Mesenchymal stem cell (in vitro differentiated cells and primary cell): ENCODE measurements around the gene TMEM165.

Experiments used
- DNase-seq: peaks from one replicate; pipeline ENCODE4 v3.0.0-alpha.2; 2013
- H2AFZ ChIP-seq: one replicate; pipeline ENCODE4 v1.6.1; 2013; ENCODE audit warnings: low read depth, mild to moderate bottlenecking, control low read depth, inconsistent platforms, low read length, moderate library complexity
- H2AK5ac ChIP-seq: 2 replicates; pipeline ENCODE4 v1.6.1; 2013; ENCODE audit warnings: low read length, moderate library complexity, mild to moderate bottlenecking, inconsistent platforms; ENCODE audit not compliant: severe bottlenecking
- H2BK120ac ChIP-seq: one replicate; pipeline ENCODE4 v1.6.1; 2013; ENCODE audit warnings: low read depth, mild to moderate bottlenecking, inconsistent platforms, low read length, moderate library complexity
- H2BK12ac ChIP-seq, 2 experiments: one replicate each; pipeline ENCODE4 v1.6.1; 2013; ENCODE audit warnings: inconsistent platforms in 2 of 2, low read length in 2 of 2, mild to moderate bottlenecking in 2 of 2, moderate library complexity in 2 of 2, control low read depth in 1 of 2
- H2BK15ac ChIP-seq: one replicate; pipeline ENCODE4 v1.6.1; 2013; ENCODE audit warnings: mild to moderate bottlenecking, low read depth, inconsistent platforms; ENCODE audit not compliant: poor library complexity, severe bottlenecking
- H2BK5ac ChIP-seq: 2 replicates; pipeline ENCODE4 v1.6.1; 2013; ENCODE audit warnings: low read depth, mild to moderate bottlenecking, low read length, control low read depth, inconsistent platforms; ENCODE audit not compliant: poor library complexity, severe bottlenecking
- H3K14ac ChIP-seq, 2 experiments: one replicate each; pipeline ENCODE4 v1.6.1; 2013; ENCODE audit warnings: inconsistent platforms in 2 of 2, low read length in 2 of 2, control low read depth in 1 of 2, mild to moderate bottlenecking in 1 of 2, moderate library complexity in 1 of 2
- H3K18ac ChIP-seq, 2 experiments: one replicate each; pipeline ENCODE4 v1.6.1; 2013; ENCODE audit warnings: inconsistent platforms in 2 of 2, low read length in 2 of 2, control low read depth in 1 of 2, low read depth in 1 of 2, mild to moderate bottlenecking in 1 of 2
- H3K23ac ChIP-seq, 2 experiments: one replicate each; pipeline ENCODE4 v1.6.1; 2013; ENCODE audit warnings: inconsistent platforms in 2 of 2, low read length in 2 of 2, mild to moderate bottlenecking in 2 of 2, moderate library complexity in 2 of 2, control low read depth in 1 of 2
- H3K27ac ChIP-seq: 2 replicates; pipeline ENCODE4 v1.5.1; 2013; ENCODE audit warnings: mild to moderate bottlenecking, moderate library complexity, low read length, control low read depth, inconsistent platforms; ENCODE audit not compliant: poor library complexity, severe bottlenecking
- H3K27me3 ChIP-seq, 2 experiments: 2 replicates each; pipeline versions ENCODE4 v1.6.1 to v1.7.0; 2013; ENCODE audit warnings: low read length in 2 of 2, mild to moderate bottlenecking in 2 of 2, moderate library complexity in 2 of 2, control low read depth in 1 of 2, inconsistent platforms in 1 of 2; ENCODE audit not compliant: control insufficient read depth in 1 of 2, insufficient read depth in 1 of 2
- H3K36me3 ChIP-seq, 2 experiments: 2 replicates each; pipeline versions ENCODE4 v1.6.1 to v1.7.0; 2013; ENCODE audit warnings: low read length in 2 of 2, control low read depth in 1 of 2, inconsistent platforms in 1 of 2, low read depth in 1 of 2, mild to moderate bottlenecking in 1 of 2; ENCODE audit not compliant: insufficient read depth in 2 of 2, control insufficient read depth in 1 of 2
- H3K4ac ChIP-seq, 2 experiments: one replicate each; pipeline ENCODE4 v1.6.1; 2013; ENCODE audit warnings: inconsistent platforms in 2 of 2, low read length in 2 of 2, mild to moderate bottlenecking in 2 of 2, moderate library complexity in 2 of 2, control low read depth in 1 of 2, low read depth in 1 of 2
- H3K4me1 ChIP-seq: 2 replicates; pipeline ENCODE4 v1.6.1; 2013; ENCODE audit warnings: low read depth, low read length, control low read depth; ENCODE audit not compliant: control insufficient read depth, insufficient read depth
- H3K4me2 ChIP-seq: 2 replicates; pipeline ENCODE4 v1.6.1; 2013; ENCODE audit warnings: low read length, mild to moderate bottlenecking, inconsistent platforms; ENCODE audit not compliant: poor library complexity, severe bottlenecking
- H3K4me3 ChIP-seq, 2 experiments: 2 replicates each; pipeline versions ENCODE4 v1.5.1 to v1.7.0; 2013; ENCODE audit warnings: low read length in 2 of 2, mild to moderate bottlenecking in 2 of 2, control low read depth in 1 of 2, low read depth in 1 of 2; ENCODE audit not compliant: insufficient read depth in 1 of 2
- H3K79me1 ChIP-seq: replicated peaks from 2 replicates; pipeline ENCODE4 v1.6.1; 2013; ENCODE audit warnings: mild to moderate bottlenecking, control low read depth, low read length, inconsistent platforms; ENCODE audit not compliant: poor library complexity, severe bottlenecking
- H3K9ac ChIP-seq: 2 replicates; pipeline ENCODE4 v1.7.0; 2013; ENCODE audit warnings: mild to moderate bottlenecking, low read length, moderate library complexity
- H3K9me3 ChIP-seq: 2 replicates; pipeline ENCODE4 v1.7.0; 2013; ENCODE audit warnings: mild to moderate bottlenecking, low read length; ENCODE audit not compliant: control insufficient read depth
- H4K8ac ChIP-seq: one replicate; pipeline ENCODE4 v1.6.1; 2013; ENCODE audit warnings: inconsistent platforms, mild to moderate bottlenecking, low read length, moderate library complexity
- H4K91ac ChIP-seq: one replicate; pipeline ENCODE4 v1.6.1; 2013; ENCODE audit warnings: mild to moderate bottlenecking, low read length, inconsistent platforms
- WGBS: methylation state at CpG from one replicate; pipeline ENCODE4 v1.1.7; 2013; ENCODE audit warnings: mixed read lengths; 5-methylcytosine and 5-hydroxymethylcytosine counted together

The TMEM165 gene

DNA sequence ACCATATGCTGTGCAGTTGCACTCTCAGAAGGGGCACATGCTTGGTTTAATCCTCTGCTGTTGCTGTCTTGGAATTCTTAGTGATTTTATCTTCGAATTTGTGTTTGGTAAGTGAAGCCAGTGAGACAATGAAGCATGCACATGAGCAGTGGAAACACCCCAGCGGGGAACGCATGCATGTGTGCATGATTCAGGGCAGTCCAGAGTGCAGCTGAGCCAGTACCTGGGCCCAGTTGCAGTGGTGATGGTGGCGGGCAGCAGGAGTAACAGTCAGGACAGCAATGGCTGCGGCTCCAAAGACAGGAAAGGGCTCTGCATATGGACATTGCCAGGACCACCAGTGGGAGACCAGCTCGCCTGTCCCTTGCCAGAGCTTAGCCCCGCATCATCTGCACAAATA, 14.3 kb upstream of the TMEM165 start:
- Histone ChIP-seq H3K4ac (no peak overlapping the region), H4K8ac (peak overlapping the region; percentile 32), H2AK5ac (no peak overlapping the region), H4K91ac (no peak overlapping the region), H3K4me1 (peaks cover 3% of the 10 kb centered on the region), H2BK15ac (no peak overlapping the region), H2AFZ (no peak overlapping the region), H3K9me3 (no peaks in the 10 kb centered on the region), H2BK12ac (no peak overlapping the region), H3K23ac (no peak overlapping the region), H3K14ac (no peak overlapping the region), H2BK120ac (no peak overlapping the region), H2BK5ac (no peak overlapping the region), H3K18ac (no peak overlapping the region), H3K4me3 (no peak overlapping the region), H3K9ac (no peak overlapping the region), H3K4me2 (no peak overlapping the region), H3K27ac (no peak overlapping the region), H3K27me3 (no peaks in the 10 kb centered on the region), H3K36me3 (peaks cover 0 to 2% of the 10 kb centered on the region in 2 experiments), H3K79me1 (no peaks in the 10 kb centered on the region)
- 89% methylated on average over 5 of the region's 7 CpGs for WGBS
- no peak for DNase-seq

DNA sequence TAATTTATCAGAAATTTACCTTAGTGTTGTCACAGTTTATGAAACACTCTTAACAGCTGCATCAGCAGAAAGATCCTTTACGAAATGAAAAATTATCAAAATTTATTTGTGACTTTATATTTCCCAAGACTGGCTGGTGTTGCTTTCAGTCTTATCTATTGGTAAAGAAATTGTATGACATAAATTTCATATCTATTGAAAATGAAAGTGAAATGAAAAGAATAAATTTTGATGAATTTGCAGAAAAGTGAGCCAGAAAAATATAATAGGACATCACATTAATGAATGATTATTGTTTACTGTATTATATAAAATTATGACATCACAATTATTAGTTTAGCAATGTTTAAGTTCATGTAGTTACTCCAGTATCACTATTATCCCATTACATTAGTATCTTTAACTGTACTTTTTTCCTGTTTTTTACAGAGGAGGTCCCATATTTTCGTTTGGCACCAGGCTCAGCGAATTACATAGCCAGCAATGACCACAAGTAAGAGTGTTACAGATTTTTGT, 13.2 kb upstream of the TMEM165 start:
- peaks cover 0 to 2% of the 10 kb centered on the region in 2 experiments for H3K36me3 ChIP-seq
- H4K8ac ChIP-seq = no peak overlapping the region
- no peak overlapping the region for H3K4me2 ChIP-seq
- H2BK5ac ChIP-seq = no peak overlapping the region
- H3K4ac ChIP-seq = no peak overlapping the region
- no peaks in the 10 kb centered on the region for H3K9me3 ChIP-seq
- WGBS = 88% methylated on average over 2 of the region's 3 CpGs
- no peak overlapping the region for H3K18ac ChIP-seq
- H3K27me3 ChIP-seq = no peaks in the 10 kb centered on the region
- no peak for DNase-seq
- no peak overlapping the region for H2BK12ac ChIP-seq
- H2BK120ac ChIP-seq = no peak overlapping the region
- H3K23ac ChIP-seq = no peak overlapping the region
- no peak overlapping the region for H2BK15ac ChIP-seq
- no peak overlapping the region for H3K9ac ChIP-seq
- H4K91ac ChIP-seq = no peak overlapping the region
- no peak overlapping the region for H2AFZ ChIP-seq
- no peak overlapping the region for H3K4me3 ChIP-seq
- no peak overlapping the region for H2AK5ac ChIP-seq
- peaks cover 3% of the 10 kb centered on the region for H3K4me1 ChIP-seq
- no peak overlapping the region for H3K14ac ChIP-seq
- no peak overlapping the region for H3K27ac ChIP-seq
- no peaks in the 10 kb centered on the region for H3K79me1 ChIP-seq

DNA sequence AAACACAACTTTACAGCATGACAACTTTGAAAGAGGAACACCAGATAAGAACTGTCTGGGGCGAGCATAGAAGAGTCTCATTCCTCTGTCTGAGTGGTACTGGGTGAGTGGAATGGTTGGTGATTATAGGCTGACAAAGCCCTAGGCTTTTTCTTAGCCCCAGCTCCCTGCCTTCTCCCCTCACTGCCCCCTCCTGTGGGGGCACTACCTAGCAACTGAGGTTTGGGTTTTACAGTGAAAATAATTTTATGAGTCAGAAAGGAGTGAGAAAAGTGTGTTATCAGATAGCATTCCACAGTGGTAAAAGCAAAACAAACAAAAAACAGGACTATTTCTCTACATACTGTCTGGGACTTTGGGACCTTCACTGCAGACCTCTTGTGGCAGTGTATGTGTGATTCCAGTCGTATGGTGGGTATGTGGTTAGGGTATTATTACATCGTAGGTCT, 10.5 kb upstream of the TMEM165 start:
- no peak overlapping the region for H4K91ac ChIP-seq
- no peak overlapping the region for H3K4me3 ChIP-seq
- no peak overlapping the region for H3K23ac ChIP-seq
- no peak overlapping the region for H3K4ac ChIP-seq
- WGBS = 64% methylated on average over 3 of the region's 3 CpGs
- no peak overlapping the region for H2AK5ac ChIP-seq
- H2BK12ac ChIP-seq = no peak overlapping the region
- no peaks in the 10 kb centered on the region for H3K9me3 ChIP-seq
- H4K8ac ChIP-seq = no peak overlapping the region
- no peak overlapping the region for H3K27ac ChIP-seq
- no peak overlapping the region for H3K18ac ChIP-seq
- peaks cover 3% of the 10 kb centered on the region for H3K4me1 ChIP-seq
- no peak overlapping the region for H2BK120ac ChIP-seq
- no peak overlapping the region for H2AFZ ChIP-seq
- H2BK5ac ChIP-seq = no peak overlapping the region
- H3K36me3 ChIP-seq = peaks cover 0 to 2% of the 10 kb centered on the region in 2 experiments
- H3K27me3 ChIP-seq = no peaks in the 10 kb centered on the region
- H3K9ac ChIP-seq = no peak overlapping the region
- no peak overlapping the region for H2BK15ac ChIP-seq
- no peaks in the 10 kb centered on the region for H3K79me1 ChIP-seq
- H3K4me2 ChIP-seq = no peak overlapping the region
- no peak overlapping the region for H3K14ac ChIP-seq
- DNase-seq = peak; percentile 22

DNA sequence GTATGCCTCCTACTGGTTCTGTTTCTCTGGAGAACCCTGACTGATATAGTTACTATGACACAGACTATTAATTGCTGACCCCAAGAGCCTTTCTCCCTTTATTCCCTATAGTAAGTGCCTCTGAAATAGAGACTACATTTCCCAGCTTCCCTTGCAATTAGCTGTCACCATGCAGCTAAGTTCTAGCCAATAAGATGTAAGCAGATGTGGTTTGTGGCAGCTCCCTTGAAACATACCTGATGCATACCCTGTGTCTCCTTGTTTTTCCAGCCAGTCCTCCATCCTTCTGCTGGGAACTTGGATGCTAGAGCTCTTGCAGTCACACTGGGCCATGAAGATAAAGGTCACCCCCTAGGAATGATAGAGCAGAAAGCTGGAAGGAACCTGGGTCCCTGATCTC, 9.7 kb upstream of the TMEM165 start:
- Histone ChIP-seq H2BK120ac (no peak overlapping the region), H3K4me1 (peaks cover 3% of the 10 kb centered on the region), H3K4me3 (no peak overlapping the region), H3K14ac (no peak overlapping the region), H3K18ac (no peak overlapping the region), H3K9me3 (no peaks in the 10 kb centered on the region), H4K8ac (peak overlapping the region; percentile 1), H2BK5ac (no peak overlapping the region), H2AK5ac (no peak overlapping the region), H3K36me3 (peaks cover 0 to 2% of the 10 kb centered on the region in 2 experiments), H3K4me2 (no peak overlapping the region), H3K4ac (no peak overlapping the region), H3K27ac (no peak overlapping the region), H2BK12ac (no peak overlapping the region), H3K23ac (no peak overlapping the region), H3K9ac (no peak overlapping the region), H4K91ac (no peak overlapping the region), H2AFZ (no peak overlapping the region), H3K79me1 (no peaks in the 10 kb centered on the region), H2BK15ac (no peak overlapping the region), H3K27me3 (no peaks in the 10 kb centered on the region)
- peak; percentile 38 for DNase-seq
